Measurements from ENCODE around the gene IL17C.
A peak's percentile ranks its signal among the peaks of the same experiment; 100 is the strongest.

The IL17C gene

DNA sequence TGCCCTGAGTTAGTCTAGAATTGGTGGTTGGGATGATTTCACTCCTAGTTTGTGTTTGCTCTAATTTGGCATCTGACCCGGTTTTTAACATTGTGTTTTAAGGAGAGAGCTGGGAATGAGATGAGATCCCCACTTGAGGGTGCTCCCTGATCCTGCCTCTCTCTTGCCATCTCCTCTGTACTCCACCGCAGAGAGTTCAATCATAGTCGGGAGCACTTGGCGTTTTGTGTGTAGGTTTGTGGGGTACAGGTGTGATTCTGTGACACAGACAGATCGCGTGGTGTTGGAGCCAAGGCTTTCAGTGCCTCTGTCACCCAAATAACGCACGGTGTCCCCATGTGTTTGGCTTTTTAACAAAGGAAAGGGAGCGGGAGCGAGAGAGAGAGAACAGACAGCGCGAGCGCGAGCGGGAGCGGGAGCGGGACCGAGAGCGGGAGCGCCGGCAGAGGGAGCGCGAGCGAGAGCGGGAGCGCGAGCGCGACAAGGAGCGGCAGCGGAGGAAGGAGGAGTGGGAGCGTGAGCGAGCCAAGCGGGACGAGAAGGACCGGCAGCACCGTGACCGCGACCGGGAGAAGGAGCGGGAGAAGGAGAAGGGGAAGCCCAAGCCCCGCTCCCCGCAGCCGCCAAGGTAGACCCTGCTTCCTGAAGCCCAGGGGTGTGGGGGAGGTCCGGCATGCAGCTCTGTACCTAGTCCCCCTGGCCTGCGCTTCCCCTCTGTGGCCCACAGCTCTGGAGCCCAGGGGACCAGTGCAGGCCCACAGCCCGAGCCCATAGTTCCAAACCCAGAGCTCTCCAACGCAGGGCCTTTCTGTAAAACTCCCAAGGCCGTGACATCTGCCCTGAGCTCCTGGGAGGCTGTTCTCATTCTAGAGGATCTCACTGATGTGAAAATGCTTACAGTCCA, 27.2 kb upstream of the IL17C start:
- no peak for DNase-seq

DNA sequence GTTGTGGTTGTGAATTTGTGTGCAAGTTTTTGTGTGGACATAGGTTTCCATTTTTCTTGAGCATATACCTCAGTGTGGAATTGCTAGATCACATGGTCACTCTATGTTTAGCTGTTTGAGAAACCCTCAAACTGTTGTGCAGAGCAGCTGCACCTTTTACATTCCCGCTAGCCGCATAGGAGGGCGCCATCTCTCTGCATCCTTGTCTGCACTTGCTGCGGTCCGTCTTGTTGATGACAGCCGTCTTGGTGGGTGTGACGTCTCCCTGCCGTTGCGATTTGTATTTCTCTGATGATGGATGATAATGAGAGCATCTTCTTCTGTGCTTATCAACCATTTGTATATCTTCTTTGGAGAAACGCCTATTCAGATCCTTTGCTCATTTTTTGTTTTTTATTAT, 25.1 kb upstream of the IL17C start:
- no peak for DNase-seq

DNA sequence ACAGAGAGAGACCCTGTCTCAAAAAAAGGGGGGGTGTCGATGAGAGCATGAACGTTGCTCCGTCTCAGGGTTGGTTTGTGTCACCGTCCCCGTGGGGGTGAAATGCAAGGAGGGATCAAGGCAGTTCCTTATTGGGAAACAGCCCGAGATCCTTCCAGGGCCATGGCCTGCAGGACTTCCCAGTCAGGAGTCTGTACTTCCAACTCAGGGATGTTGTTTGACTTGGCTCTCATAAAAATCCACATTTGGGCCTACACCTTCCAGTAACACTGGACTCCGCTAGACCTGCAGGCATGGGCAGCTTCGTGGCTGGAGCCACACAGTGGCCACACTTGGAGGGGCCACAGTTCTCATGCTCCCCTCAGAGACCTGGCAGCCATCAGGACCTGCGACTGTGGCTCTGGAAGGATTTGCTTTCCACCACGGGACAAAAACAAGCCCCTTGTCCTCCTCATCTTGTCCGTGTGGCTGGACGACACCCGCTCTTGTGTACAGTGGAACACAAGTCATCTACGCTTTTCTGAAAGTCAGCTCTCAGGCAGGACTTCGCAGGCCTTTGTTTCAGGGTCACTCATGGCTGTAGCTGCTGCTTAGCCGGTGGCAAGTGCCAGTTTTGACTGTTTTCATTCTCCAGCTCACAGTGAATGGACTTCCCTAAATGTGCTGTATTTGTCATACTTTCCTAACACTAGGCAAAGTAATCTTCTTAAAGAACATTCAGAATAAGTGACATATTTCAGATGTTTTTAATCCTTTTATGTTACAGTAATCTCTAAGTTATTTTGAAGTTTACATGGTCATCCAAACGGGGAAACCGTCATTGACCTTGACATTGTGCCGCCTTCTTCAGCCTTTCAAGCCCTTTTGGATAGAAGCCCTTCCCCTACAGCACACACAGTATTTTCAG, 24.2 kb upstream of the IL17C start:
- no peak for DNase-seq

DNA sequence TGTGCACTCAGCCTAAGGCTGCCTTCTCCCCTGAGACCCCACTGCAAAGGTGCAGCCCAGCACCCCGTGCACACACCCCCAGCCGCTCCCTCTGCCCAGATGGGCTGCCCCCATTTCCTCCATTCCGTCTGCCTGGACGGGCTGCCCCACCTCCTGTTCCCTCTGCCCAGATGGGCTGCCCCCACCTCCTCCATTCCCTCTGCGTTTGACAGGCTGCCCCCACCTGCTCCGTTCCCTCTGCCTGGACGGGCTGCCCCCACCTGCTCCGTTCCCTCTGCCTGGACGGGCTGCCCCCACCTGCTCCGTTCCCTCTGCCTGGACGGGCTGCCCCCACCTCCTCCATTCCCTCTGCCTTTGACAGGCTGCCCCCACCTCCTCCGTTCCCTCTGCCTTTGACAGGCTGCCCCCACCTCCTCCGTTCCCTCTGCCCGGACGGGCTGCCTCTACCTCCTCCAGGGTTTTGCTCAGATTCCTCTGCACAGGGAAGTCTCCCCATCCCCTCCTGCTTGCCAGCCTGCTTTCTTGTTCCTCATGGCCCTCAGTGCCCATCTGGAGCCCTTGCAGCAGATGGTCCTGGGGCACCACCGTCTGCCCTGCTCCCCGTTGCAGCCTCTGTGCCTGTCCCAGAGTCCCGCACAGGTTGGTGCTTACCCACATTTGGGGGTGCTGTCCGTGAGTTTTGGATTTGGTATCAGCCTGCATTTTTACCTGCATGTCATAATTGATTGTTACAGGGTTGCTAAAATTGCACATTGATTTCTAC, 23.4 kb upstream of the IL17C start:
- DNase-seq: no peak

DNA sequence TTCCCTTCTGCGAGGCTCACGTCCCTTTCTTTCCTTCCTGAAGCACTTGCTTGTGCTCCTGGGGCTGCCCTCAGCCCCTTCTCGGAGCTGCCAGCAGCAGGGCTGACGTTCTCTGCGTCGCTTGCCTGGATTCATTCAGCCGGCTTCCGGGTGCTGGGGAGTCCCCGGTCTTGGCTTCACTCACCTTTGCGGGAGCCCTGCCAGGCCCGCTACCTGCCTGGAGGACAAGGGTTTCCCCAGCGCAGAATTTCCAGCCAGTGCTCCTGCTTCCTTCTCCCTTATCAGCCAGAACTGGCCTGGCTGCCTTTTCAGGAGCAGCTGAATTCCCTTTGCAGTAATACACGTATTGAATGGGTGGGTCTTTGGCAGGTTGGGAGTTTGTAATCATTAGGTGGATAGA, 22.1 kb upstream of the IL17C start:
- DNase-seq: no peak

DNA sequence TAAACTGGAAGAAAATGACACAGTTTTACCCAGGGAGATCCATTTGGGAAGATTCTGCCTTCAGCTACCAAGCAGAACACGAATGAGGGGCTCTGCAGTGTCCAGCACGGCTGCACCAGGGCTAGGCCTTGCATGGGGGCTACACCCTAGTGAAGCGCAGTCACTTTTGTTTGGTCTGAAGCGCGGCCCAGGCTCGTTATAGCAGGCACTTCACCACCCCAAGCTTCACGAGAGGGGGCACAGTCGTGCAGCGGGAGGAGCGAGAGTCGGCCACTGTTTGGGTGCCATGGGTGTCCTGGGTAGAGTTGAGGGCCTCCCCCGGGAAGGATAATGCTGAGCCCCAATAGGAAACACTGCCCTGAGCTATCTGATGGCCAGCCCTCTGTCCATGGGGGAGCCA, 21.6 kb upstream of the IL17C start:
- DNase-seq: no peak

DNA sequence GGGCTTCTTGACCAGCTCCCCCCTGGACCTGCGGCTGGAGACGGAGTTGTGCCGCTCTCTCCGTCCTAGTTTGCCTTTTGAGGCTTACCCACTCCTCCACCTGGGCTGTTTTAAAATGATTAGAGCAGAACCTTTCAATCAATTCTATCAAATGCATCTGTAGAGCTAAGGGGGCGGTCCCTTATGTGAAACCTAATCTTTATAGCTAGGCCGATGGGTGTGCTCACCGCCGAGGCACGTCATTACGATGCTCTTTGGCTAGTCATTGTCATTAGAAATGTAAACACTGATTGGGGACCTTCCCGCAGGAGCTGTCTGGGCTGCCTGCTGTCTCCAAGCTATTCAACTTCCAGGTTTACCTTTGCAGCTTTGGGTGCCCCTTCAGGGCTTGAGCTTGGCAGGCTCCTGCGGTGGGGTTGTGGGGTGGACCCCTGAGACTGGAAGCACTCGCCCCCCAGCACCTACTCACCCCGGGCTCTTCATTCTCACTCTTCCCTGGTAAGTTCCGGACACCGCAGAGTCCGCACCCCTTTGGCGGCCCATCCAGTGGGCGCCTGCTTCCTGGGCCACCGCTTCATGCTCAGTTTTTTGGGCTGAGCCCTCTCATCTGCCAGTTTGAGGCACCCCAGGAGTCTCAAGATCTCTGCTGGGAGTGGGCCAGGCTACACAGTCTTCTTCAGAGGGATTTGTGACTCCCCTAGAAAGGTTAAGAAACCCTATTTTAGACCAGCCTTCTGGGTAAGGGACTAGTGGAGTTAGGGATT, 20.9 kb upstream of the IL17C start:
- DNase-seq: peak; percentile 10 to 35

DNA sequence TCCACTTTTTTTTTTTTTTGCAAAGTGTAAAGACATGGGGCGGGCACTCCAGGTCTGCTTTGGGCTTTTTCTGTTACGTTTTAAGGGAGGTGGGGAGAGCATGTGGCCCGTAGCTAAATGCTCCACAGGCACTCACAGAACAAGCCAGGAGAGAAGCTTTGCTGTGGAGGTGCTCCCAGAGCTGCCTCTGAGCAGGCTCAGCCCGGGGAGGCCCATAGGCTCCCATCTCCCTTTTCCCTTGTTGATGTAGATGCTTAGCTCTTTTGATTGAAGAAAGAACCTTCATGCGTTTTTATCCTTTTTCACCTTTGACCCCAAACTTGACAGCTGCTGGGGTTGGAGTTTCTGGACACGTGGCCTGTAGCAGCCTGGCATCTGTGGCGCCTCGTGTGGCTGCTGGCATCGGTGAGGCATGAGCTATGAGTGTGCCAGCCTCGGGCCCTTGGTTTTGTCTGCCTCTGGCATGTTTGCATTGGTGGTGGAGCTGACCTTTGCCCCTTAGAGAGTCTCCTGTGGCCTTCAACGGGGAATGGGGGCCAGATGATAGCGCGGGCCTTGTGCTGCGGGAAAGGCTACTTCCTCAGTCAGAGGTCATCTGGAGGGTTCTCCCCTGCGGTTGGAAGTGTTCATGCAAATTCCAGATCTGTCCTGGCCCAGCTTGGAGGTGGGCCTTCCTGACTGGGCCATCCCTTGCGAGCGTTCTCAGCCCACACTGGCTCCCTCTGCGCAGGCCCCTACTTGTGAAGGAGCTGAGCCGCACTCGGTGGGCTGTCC, 20.0 kb upstream of the IL17C start:
- DNase-seq: no peak

DNA sequence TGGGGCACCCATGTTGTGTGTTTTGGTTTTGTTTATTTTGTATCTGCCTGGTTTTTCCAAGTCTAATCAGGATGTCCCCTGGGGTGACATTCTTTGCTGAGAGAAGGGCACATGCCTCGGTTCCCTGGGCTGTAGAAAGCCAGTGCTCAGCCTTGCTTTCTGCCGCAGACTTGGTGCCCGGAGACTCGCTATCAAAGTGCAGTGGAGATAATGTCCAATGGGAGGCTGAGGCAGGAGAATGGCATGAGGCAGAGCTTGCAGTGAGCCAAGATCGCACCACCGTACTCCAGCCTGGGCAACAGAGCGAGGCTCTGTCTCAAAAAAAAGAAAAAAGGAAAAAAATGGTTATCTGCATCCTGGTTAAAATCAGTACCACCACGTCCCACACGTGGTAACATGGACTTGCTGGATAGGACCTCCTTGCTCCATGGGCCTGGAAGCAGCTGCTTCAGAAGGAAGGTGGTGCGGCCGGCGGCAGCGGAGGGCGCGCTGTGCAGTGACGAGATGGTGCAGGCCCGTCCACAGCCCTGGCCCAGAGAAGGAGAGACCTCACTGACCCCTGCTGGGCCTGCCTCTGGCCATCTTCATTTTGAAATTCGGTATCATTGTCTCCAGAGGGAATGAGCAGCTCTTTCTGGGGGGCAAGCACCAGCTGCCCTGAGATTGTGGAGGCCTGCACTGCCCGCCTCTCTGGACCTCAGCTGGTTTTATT, 19.3 kb upstream of the IL17C start:
- DNase-seq: no peak

DNA sequence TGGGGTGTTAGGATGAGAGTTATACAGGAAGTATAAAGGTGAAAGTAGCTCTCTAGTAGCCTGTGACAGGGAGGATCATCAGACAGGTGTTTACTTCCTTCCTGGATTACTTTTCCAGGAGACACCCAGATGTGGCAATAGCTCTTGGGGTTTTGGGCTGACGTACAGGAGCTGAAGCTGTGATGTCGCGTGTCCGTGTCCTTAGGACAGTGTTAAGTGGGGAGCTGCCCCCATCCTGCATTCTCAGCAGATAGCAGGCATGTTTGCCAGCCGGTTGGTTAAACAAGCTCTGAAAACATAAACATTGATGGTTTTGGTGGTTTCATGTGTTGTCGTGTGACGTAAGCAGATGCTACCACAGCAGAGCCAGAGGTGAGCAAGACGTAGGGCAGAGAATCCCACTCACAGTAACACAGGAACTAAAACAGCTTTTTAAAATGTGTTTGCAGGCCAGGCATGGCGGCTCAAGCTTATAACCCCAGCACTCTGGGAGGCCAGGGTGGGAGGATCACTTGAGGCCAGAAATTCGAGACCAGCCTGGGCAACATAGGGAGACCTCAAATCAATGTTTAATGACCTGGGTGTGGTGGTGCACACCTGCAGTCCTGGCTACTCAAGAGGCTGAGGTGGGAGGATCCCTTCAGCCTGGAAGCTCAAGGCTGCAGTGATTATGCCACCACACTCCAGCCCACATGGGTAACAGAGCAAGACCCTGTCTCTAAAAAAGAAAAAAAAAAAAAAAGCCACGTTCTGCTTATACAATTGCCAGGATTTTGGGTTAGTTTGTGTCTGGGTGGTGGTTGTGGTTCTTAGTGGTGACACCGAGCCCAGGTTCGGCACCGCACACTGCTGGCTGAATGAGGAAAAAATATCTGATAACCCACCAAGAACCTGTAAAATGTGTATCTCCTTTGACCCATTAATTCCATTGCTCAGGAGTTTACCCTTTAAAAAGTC, 18.2 kb upstream of the IL17C start:
- DNase-seq: no peak

DNA sequence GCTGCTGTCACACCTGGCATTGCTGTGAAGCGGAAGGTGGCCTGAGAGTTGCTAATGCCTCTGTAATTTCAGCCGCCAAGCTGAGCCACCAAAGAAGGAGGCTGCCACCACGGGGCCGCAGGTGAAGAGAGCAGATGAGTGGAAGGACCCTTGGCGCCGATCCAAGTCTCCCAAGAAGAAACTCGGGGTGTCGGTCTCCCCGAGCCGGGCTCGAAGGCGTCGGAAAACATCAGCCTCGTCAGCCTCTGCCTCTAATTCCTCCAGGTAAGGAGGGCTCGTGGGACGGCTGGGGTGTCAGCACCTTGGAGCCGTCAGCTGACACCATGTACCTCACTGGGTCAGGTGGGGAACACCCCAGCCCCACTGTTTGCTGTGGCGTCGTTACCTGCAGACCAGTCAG, 16.2 kb upstream of the IL17C start:
- DNase-seq: no peak

DNA sequence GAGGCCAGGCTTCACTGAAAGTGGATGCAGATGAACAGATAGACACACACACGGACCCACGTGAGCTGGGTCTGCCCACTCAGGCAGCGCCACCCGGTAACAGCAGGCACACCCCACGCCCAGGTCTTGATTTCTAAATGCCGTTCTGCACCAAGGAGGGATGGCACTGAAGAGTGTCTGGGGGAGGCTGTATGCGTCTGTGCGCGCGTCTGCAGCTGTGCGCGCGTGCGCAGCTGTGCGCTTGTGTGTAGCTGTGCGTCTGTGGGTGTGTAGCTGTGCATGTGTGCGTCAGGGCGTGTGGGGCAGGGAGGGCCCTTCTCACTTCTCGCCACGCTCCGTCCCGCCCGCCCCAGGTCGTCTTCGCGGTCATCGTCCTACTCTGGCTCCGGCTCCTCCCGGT, 15.5 kb upstream of the IL17C start:
- DNase-seq: no peak

DNA sequence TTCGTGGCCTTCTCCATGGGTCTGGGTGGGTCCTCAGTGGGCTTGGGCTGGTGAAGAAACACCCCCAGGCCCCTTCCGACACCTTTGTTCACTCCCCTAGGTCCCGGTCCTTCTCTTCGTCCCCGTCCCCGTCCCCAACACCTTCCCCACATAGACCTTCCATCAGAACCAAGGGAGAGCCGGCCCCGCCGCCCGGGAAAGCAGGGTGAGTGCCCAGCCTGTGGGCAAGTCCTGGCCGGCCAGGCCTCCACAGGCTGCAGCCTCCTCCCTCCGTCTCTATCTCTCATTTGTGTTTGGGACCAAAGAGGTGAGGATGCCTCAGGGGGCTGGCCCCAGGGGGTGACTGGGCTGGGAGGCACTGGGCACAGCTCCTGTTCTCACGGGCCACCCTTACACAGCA, 14.5 kb upstream of the IL17C start:
- DNase-seq: no peak

DNA sequence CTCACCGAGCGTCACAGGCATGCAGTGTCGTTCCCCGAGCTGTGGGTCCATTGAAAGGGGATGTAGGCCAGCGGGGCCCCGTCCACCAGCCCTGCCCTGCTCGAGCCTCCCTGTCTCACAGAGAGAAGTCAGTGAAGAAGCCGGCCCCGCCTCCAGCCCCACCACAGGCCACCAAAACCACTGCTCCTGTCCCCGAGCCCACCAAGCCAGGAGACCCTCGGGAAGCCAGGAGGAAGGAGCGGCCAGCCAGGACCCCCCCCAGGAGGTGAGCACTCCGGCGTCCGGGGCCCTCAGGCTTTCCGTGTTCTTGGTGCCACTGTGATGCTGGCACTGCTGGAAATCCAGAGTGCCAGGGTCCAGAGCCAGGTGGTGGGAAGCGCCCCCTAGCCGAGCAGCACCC, 13.9 kb upstream of the IL17C start:
- DNase-seq: no peak

DNA sequence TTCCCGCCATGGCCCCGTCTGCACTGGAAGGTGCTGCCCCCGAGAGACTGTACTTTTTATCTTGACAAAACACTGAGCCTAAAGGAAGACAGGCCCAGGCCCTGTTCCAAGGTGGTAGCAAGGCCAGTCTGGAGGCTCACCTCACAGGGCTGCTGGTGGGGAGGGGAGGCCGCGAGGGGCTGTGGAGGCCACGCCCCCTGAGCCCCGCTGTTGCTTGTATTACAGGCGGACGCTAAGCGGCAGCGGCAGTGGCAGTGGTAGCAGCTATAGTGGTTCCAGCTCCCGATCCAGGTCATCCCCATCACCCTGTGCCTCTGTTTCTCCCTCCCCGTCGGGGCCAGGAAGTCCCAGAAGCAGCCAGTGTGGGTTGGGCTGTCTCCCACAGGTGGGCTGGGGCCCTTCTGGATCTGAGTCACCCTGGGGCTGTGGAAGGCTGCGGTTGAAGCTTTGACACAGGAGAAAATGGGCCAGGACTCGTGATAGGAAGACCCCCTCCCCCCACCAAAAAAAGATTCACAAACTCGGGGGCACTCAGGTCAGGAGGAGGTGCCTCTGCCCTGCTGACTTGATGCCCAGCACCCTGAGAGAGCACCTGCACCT, 13.3 kb upstream of the IL17C start:
- no peak for DNase-seq

DNA sequence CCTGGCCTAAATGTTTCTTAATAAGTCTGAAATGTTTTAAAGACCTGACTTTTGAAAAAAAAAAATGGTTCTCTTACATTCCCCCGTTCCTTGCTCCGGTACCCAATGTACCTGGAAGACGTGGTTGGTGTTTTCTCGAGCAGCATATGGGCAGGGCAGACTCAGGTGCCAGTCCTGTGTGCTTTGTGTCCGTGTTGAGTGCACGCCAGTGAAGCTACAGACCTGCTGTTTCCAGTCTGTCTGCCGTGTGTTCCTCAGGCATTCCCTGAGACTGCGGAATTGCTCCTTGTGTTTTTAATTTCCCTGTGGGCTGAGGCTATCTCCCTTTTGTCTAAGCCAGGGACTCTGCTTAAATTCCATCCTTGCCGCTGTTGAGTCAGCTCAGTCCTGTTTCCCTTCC, 11.7 kb upstream of the IL17C start:
- no peak for DNase-seq

DNA sequence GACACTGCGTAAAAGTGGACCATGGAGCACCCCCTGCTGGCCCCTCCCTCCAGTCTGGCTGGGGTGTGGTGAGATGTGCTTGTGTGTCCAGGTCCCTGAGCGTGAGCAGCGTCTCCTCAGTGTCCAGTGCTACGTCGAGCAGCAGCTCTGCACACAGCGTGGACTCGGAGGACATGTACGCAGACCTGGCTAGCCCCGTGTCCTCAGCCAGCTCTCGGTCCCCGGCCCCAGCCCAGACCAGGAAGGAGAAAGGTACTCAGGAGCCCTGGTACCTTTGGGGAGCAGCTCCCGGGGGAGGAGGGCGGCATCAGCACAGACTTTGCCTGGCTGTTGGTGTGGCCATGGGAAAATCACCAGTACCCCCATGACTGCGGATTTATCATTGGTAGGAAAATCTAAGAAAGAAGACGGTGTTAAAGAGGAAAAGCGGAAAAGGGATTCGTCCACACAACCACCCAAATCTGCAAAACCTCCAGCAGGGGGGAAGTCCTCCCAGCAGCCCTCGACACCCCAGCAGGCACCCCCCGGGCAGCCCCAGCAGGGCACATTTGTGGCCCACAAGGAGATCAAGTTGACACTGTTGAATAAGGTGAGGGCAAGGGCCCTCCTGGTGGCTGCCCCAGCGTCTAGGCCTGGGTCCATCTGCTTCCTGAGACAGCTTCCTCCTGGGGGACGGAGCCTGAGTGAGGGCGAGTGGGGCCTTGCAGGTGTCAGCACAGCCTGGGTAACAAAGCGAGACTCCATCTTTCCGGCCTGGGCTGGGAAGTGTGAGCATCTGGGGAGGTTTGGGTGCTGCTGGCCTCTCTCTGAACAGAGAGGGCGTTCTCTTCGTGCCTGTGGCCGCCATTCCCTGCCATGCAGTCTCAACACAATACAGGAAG, 10.6 kb upstream of the IL17C start:
- no peak for DNase-seq

DNA sequence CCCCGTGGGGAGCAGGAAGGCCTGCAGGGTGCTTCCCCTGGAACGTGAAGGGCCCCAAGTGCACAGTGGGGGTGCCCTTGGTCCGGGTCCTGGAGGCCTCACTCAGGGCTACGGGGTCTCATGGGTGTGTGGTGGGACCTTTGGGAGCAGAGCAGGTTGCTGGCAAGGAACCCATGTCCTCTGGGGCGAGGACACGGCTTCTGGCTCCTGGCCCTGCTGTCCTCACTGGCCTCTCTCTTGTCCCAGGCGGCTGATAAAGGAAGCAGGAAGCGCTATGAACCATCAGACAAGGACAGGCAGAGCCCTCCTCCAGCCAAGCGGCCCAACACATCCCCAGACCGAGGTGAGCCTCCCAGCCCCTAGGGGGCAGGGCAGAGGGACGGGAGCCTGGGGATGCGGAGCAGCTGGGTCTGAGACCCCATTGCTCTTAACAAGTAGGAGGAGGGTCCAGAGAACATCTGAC, 9.8 kb upstream of the IL17C start:
- no peak for DNase-seq
